Suppressor macrophage treated with lipopolysaccharide for 4 hours (primary cell): ENCODE results near the gene CRISP1.
"Not testable (repeated sequence)": the region's sequence is repeated elsewhere in the genome, so short reads cannot be mapped to it uniquely, and the experiment has no call there.

Experiments used
- DNase-seq: peaks from one replicate; pipeline ENCODE4 v3.0.0-alpha.2; 2020

CRISP1 gene

DNA sequence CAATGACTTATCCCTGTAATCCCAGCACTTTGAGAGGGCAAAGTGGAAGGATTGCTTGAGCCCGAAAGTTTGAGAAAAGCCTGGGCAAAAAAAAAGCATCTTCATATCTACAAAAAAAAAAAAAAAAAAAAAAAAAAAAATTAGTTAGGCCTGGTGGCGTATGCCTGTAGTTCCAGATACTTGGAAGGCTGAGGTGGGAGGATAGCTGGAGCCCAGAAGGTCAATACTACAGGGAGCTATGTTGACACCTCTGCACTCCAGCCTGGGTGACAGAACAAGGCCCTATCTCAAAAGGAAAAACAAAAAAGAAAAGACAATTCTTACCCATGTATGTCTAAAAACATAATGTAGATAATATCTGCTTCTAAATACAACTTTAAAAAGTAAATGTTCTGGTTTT, 27.2 kb downstream of the CRISP1 start:
- no peak for DNase-seq

DNA sequence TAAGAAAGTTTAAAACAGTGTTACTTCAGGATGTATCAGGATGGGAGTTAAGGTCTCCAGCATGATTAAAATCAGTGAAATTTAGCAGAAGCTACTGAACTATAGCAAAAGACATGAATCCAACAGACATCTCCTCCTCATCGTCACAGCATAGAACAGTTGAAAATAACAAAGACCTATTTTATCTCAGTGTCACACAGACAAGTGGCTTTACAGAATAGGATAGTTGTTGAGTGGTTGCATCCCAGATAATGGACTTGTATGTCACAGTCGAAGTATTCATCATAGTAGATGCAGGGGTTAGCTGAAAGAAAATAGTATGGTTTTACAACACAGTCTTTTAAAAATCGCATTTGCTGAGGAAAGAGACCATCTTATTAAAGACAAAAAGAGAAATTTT, 31.2 kb downstream of the CRISP1 start:
- no peak for DNase-seq

DNA sequence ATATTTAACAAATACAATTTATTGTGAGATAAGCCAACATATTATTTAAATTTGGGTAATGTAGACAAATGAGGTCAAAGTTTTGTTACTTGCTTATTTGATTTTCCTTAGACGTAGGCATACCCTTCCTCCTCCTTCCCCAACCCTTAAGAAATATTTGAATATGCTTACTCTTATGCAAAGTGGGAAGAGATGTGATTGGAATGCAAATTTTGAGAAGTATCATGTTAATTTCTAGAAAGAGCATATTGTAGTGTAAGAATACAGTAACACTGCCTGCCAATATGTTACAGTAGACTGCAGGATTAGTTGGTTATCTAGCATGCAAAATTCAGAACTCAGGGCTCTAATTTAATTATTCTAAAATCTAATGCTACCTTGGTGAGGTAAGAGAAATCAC, 32.9 kb downstream of the CRISP1 start:
- DNase-seq: no peak

GRCh38 chr6:49826743-49827406, 39.5 kb downstream of the CRISP1 start:
- no peak for DNase-seq

GRCh38 chr6:49815166-49815565, 51.2 kb downstream of the CRISP1 start:
- no peak for DNase-seq

DNA sequence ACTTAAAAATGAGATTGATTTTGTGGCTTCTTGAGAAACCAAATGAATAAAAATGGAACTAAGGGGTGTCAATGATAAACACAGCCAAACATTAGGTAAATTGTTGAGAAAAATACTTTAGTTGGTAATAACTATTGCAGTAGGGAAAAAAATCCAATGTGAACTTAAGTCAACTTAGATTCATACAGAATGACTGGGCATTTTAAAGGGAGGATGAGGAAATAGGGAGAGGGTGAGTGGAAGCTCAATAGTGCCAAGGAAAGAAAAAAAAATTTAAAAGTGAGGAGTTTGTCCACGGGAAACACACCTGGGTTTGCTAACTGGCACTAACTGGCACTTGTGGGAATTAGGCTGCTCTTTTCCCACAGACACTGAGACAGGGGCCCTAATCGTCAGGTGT, 53.1 kb downstream of the CRISP1 start:
- no peak for DNase-seq

GRCh38 chr6:49806145-49806544, 60.2 kb downstream of the CRISP1 start:
- DNase-seq: no peak

DNA sequence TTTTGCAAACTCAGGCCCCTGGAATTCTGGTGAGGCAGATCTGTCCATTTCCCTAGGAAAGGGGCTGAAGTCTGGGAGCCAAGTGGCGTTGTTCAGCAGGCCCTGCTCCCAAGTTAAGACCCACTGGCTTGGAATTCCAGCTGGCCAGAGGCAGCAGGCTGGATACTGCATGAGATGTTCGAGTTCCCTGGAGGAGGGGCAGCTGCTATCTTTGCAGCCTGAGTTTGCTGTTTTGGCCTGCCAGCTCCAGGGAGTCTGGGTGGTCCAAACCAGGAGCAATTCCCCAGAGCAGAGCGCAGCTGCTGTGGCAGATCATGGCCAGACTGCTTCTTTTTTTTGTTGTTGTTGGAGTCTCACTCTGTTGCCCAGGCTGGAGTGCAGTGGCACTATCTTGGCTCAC, 61.1 kb downstream of the CRISP1 start:
- DNase-seq: no peak

DNA sequence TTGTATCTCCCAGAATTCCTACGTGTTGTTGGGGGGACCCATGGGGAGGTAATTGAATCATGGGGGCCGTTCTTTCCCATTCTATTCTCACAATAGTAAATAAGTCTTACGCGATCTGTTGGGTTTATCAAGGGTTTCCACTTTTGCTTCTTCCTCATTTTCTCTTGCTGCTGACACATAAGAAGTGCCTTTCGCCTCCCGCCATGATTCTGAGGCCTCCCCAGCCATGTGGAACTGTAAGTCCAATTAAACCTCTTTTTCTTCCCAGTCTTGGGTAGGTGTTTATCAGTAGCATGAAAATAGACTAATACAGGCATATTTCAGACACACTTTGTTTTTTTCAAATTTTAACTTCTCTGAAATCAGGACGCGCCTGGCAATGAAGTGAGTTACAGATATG, 64.8 kb downstream of the CRISP1 start:
- DNase-seq: no peak

DNA sequence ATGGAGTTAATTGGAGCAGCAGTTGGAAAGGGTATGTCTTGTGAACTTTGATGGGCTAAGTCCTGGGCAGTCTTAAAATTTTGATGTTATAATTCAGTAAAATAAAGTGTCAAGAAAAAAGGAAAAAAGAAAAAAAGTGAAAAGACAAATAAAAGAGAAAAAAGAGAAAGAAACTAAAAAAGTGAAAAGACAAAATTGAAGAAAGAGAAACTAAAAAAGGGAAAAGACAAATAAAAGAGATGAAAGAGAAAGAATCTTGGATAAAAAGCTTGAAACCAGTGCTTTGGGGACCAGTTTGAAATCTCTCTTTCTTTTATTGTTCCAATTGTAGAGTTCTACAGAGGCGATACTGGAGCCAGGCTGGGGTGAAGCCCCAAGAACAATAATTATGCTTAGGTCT, 67.2 kb downstream of the CRISP1 start:
- DNase-seq: no peak

DNA sequence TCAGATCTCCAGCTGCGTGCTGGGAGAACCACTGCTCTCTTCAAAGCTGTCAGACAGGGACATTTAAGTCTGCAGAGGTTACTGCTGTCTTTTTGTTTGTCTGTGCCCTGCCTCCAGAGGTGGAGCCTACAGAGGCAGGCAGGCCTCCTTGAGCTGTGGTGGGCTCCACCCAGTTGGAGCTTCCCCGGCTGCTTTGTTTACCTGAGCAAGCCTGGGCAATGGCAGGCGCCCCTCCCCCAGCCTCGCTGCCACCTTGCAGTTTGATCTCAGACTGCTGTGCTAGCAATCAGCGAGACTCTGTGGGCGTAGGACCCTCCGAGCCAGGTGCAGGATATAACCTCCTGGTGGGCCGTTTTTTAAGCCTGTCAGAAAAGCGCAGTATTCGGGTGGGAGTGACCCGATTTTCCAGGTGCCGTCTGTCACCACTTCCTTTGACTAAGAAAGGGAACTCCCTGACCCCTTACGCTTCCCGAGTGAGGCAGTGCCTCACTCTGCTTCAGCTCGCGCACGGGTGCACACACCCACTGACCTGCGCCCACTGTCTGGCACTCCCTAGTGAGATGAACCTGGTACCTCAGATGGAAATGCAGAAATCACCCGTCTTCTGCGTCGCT, 69.4 kb downstream of the CRISP1 start:
- not testable (repeated sequence) for DNase-seq

DNA sequence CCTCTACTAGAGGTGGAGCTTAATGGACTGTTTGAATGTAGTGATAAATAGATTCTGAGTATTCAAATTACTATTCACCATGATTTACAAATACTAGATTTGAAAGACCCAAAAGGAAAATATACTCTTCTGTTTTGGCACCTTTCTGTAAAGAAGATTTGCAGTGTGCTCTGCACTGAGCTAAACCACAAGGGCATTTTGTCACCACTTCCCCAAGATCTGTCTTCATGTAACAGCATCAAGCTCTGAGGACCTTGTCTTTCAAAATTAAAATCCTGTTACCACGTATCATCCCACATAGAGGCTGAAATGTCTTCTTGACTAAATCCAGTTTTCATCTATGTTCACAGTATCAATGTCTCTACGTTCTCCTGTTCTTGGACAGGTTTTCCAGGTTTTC, 76.0 kb downstream of the CRISP1 start:
- no peak for DNase-seq

- no peak for DNase-seq
Observed at GRCh38 chr6:49787176-49787575, 79.2 kb downstream of the CRISP1 start, which contains the start of gene PGK2. PGK2 (minus strand) TSS chr6:49787285; CDS start chr6:49787187, 98 bp downstream.

- DNase-seq: no peak
Observed at GRCh38 chr6:49784272-49784671, 82.1 kb downstream of the CRISP1 start.
